HepG2 (cell line): ENCODE data around the gene NINJ2. TPM values are rescaled to one million over a fixed set of nuclear protein-coding genes. Genes with fewer than 3 reads are reported as not detected.

Source experiments
- BRCA1 ChIP-seq: sonication (generic); formaldehyde crosslinking; IDR thresholded peaks from 2 replicates; pipeline ENCODE4 v1.4.0; 2020; ENCODE audit warnings: missing genetic modification reagents
- CREB3 ChIP-seq: sonication (generic); formaldehyde crosslinking; IDR thresholded peaks from 2 replicates; pipeline ENCODE4 v1.5.0; 2020; ENCODE audit warnings: missing genetic modification reagents
- ESRRA ChIP-seq: sonication (generic); formaldehyde crosslinking; IDR thresholded peaks from 2 replicates; pipeline ENCODE4 v1.5.1; 2020; ENCODE audit warnings: mild to moderate bottlenecking, low read depth, missing genetic modification reagents
- ETS1 ChIP-seq: sonication (generic); formaldehyde crosslinking; IDR thresholded peaks from 2 replicates; pipeline ENCODE4 v1.4.0; 2020; ENCODE audit warnings: missing genetic modification reagents
- FOSL2 ChIP-seq: sonication (generic); formaldehyde crosslinking; IDR thresholded peaks from 2 replicates; pipeline ENCODE4 v1.4.0; 2020; ENCODE audit warnings: missing genetic modification reagents
- HES4 ChIP-seq: sonication (generic); formaldehyde crosslinking; IDR thresholded peaks from 2 replicates; pipeline ENCODE4 v1.9.0; 2021; ENCODE audit warnings: mild to moderate bottlenecking, missing genetic modification reagents, borderline replicate concordance
- IRF1 ChIP-seq: sonication (generic); formaldehyde crosslinking; IDR thresholded peaks from 2 replicates; pipeline ENCODE4 v1.4.0; 2020; ENCODE audit warnings: low read depth, mild to moderate bottlenecking, missing genetic modification reagents
- JARID2 ChIP-seq: sonication (generic); formaldehyde crosslinking; IDR thresholded peaks from 2 replicates; pipeline ENCODE4 v1.8.1; 2023; ENCODE audit warnings: missing genetic modification reagents, inconsistent platforms; ENCODE audit not compliant: insufficient replicate concordance
- KDM5A ChIP-seq: fragments of 200-600 bp; sonication (generic); IDR thresholded peaks from 2 replicates; pipeline ENCODE4 v1.7.0; 2018; ENCODE audit warnings: antibody characterized with exemption, mild to moderate bottlenecking, low read length, borderline replicate concordance
- KMT2B ChIP-seq: IDR thresholded peaks from 2 replicates; pipeline ENCODE4 v1.6.1; 2016; ENCODE audit warnings: missing genetic modification reagents, missing compliant biosample characterization
- NR2F1 ChIP-seq, 2 experiments: fragments of 450-650 bp in 1 of 2; formaldehyde crosslinking in 1 of 2; IDR thresholded peaks; 2 replicates each; pipeline versions ENCODE4 v1.5.0 to v1.6.1; 2016 to 2020; ENCODE audit warnings: mild to moderate bottlenecking in 1 of 2, missing compliant biosample characterization in 1 of 2, missing genetic modification reagents in 1 of 2, moderate library complexity in 1 of 2
- PLRG1 ChIP-seq: fragments of 450-650 bp; conservative IDR thresholded peaks from 2 replicates; pipeline ENCODE4 v1.6.1; 2016
- PLSCR1 ChIP-seq: sonication (generic); formaldehyde crosslinking; IDR thresholded peaks from 2 replicates; pipeline ENCODE4 v1.5.0; 2020; ENCODE audit warnings: missing genetic modification reagents, mild to moderate bottlenecking, borderline replicate concordance
- PTBP1 ChIP-seq: fragments of 200-400 bp; formaldehyde crosslinking; IDR thresholded peaks from 2 replicates; pipeline ENCODE4 v1.6.1; 2018; ENCODE audit warnings: low read length, low read depth; ENCODE audit not compliant: poor library complexity, severe bottlenecking
- RAD21 ChIP-seq: fragments of 450-650 bp; formaldehyde crosslinking; IDR thresholded peaks from 2 replicates; pipeline ENCODE4 v1.5.0; 2020; ENCODE audit warnings: mild to moderate bottlenecking
- SETDB1 ChIP-seq: sonication (generic); formaldehyde crosslinking; IDR thresholded peaks from 2 replicates; pipeline ENCODE4 v1.5.1; 2020; ENCODE audit warnings: missing genetic modification reagents, mild to moderate bottlenecking, borderline replicate concordance
- ZBTB8A ChIP-seq: sonication (generic); formaldehyde crosslinking; IDR thresholded peaks from 2 replicates; pipeline ENCODE4 v1.4.0; 2020; ENCODE audit warnings: mild to moderate bottlenecking, low read depth, missing genetic modification reagents, borderline replicate concordance
- ZNF101 ChIP-seq: sonication (generic); formaldehyde crosslinking; IDR thresholded peaks from 2 replicates; pipeline ENCODE4 v1.4.0; 2020; ENCODE audit warnings: mild to moderate bottlenecking, low read depth, missing genetic modification reagents, borderline replicate concordance
- ZNF737 ChIP-seq: sonication (generic); formaldehyde crosslinking; IDR thresholded peaks from 2 replicates; pipeline ENCODE4 v1.5.0; 2020; ENCODE audit warnings: missing genetic modification reagents, mild to moderate bottlenecking, borderline replicate concordance
- ZNF747 ChIP-seq: sonication (generic); formaldehyde crosslinking; IDR thresholded peaks from 2 replicates; pipeline ENCODE4 v1.8.1; 2023; ENCODE audit warnings: missing genetic modification reagents, mild to moderate bottlenecking, borderline replicate concordance
- ZNF777 ChIP-seq: sonication (generic); formaldehyde crosslinking; IDR thresholded peaks from 2 replicates; pipeline ENCODE4 v1.4.0; 2020; ENCODE audit warnings: missing genetic modification reagents
- polyA plus RNA-seq, 8 experiments: library from polyadenylated mRNA; depleted of rRNA in 3 of 8; stranded (reverse) in 7 of 8; unstranded in 1 of 8; fragments of >200 nt; fragmentation: Illumina TruSeq in 4 of 8; extraction: Trizol in 4 of 8; gene quantifications; 2 replicates each; pipeline versions ENCODE4 v1.2.1 to v1.2.3, GENCODE V29; 2011 to 2016; ENCODE audit warnings: low read depth in 4 of 8, missing spikeins in 1 of 8, mixed read lengths in 1 of 8; ENCODE audit not compliant: insufficient read depth in 1 of 8
- total RNA-seq, 5 experiments: library from RNA; depleted of rRNA; stranded (reverse); fragments of >200 nt; fragmentation: Illumina TruSeq; extraction: Trizol; gene quantifications; 2 replicates each; pipeline ENCODE4 v1.2.3, GENCODE V29; 2016; ENCODE audit warnings: low read depth in 1 of 5
- TF ChIP-seq, protein P1 (sequence below): sonication (generic); formaldehyde crosslinking; IDR thresholded peaks from 2 replicates; pipeline ENCODE4 v1.4.0; 2020; ENCODE audit warnings: missing genetic modification reagents
- TF ChIP-seq, protein P2 (sequence below): sonication (generic); formaldehyde crosslinking; conservative IDR thresholded peaks from 2 replicates; pipeline ENCODE4 v1.4.0; 2020; ENCODE audit warnings: missing genetic modification reagents

Gene NINJ2
- total and polyA plus RNA-seq, 2 of the 13 experiments (the other 11 are each of a cell fraction or from before 2014, with no cell fraction given) = 0.62 to 3.8 TPM

DNA sequence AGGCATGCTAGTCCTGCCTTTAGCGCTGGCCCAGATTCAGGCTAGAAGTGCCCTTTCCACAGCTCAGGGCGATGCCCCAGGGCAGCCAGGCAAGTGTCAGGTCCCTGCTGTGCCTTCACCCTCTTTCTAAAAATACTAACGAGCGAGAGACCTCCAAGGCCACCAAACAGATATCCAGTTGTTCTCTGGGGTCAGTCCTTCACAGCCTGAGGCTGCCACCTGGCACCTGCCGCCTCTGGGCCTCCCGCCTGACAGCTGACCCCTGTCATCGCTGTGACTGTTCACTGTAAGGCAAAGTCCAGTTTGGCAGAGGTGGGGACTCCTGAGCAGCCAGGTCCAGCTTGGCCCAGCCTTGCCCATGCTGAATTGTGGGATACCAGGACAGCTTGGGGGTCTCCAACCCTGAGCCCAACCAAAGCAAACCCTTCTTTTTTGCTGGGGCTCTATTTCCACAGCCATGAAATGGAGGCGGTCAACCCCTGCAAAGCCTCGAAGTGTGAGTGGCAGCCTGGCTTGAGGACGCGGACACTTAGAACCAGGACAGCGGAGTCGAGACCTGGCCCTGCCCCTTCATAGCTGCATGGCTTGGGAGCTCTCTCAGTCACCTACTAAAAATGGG lies 79.9 kb downstream of the NINJ2 start (continued):
- TF ChIP-seq, protein P1, sequence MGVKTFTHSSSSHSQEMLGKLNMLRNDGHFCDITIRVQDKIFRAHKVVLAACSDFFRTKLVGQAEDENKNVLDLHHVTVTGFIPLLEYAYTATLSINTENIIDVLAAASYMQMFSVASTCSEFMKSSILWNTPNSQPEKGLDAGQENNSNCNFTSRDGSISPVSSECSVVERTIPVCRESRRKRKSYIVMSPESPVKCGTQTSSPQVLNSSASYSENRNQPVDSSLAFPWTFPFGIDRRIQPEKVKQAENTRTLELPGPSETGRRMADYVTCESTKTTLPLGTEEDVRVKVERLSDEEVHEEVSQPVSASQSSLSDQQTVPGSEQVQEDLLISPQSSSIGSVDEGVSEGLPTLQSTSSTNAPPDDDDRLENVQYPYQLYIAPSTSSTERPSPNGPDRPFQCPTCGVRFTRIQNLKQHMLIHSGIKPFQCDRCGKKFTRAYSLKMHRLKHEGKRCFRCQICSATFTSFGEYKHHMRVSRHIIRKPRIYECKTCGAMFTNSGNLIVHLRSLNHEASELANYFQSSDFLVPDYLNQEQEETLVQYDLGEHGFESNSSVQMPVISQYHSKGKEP (CRISPR knock-in tag) = no peak
- TF ChIP-seq ZNF777 (0 out of 2 replicates have a peak, but pooled peaks have one; percentile 28), ZBTB8A (CRISPR knock-in tag) (no peak), KDM5A (no peak), ZNF737 (CRISPR knock-in tag) (no peak), CREB3 (CRISPR knock-in tag) (no peak), RAD21 (CRISPR knock-in tag) (peak; percentile 54; the same call in 1 of the 2 replicates), PTBP1 (no peak), PLRG1 (no peak), KMT2B (CRISPR knock-in tag) (no peak), PLSCR1 (no peak), NR2F1 (CRISPR knock-in tag; IDR thresholded peaks at IDR 0.05) (peak in 1 of 2 experiments; percentile 83; a peak in 2 of 4 replicates), IRF1 (CRISPR knock-in tag) (no peak), HES4 (CRISPR knock-in tag) (no peak), ZNF101 (CRISPR knock-in tag) (no peak), ESRRA (peak; percentile 89), BRCA1 (CRISPR knock-in tag) (no peak), ZNF747 (CRISPR knock-in tag) (peak; percentile 46; the same call in 1 of the 2 replicates), FOSL2 (peak; percentile 87), ETS1 (CRISPR knock-in tag) (no peak), SETDB1 (CRISPR knock-in tag) (no peak), JARID2 (CRISPR knock-in tag) (no peak)
- TF ChIP-seq, protein P2, sequence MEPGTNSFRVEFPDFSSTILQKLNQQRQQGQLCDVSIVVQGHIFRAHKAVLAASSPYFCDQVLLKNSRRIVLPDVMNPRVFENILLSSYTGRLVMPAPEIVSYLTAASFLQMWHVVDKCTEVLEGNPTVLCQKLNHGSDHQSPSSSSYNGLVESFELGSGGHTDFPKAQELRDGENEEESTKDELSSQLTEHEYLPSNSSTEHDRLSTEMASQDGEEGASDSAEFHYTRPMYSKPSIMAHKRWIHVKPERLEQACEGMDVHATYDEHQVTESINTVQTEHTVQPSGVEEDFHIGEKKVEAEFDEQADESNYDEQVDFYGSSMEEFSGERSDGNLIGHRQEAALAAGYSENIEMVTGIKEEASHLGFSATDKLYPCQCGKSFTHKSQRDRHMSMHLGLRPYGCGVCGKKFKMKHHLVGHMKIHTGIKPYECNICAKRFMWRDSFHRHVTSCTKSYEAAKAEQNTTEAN (CRISPR knock-in tag) = peak; percentile 67; the same call in 1 of the 2 replicates
